Testis (tissue), 3 donors: ENCODE measurements around the gene TTC28. TPM values are rescaled to one million over a fixed set of nuclear protein-coding genes. Genes with fewer than 3 reads are reported as not detected.
"Not testable (repeated sequence)": the region's sequence is repeated elsewhere in the genome, so short reads cannot be mapped to it uniquely, and the experiment has no call there.

ENCODE experiments used
- DNase-seq: peaks from one replicate; pipeline ENCODE4 v3.0.0-alpha.2; 2019
- H3K27ac ChIP-seq, 2 donors: fragments of 200-600 bp; sonication (generic); one replicate each; pipeline ENCODE4 v1.5.1; 2019
- H3K27me3 ChIP-seq: fragments of 200-600 bp; sonication (generic); one replicate; pipeline ENCODE4 v1.5.1; 2019
- H3K36me3 ChIP-seq: fragments of 200-600 bp; sonication (generic); one replicate; pipeline ENCODE4 v1.5.1; 2017; ENCODE audit warnings: low read depth; ENCODE audit errors: missing control alignments
- H3K4me1 ChIP-seq: fragments of 200-600 bp; sonication (generic); one replicate; pipeline ENCODE4 v1.5.1; 2019
- H3K4me3 ChIP-seq, 2 donors: fragments of 200-600 bp; sonication (generic); one replicate each; pipeline ENCODE4 v1.5.1; 2017 to 2019
- H3K9me3 ChIP-seq: fragments of 200-600 bp; sonication (generic); one replicate; pipeline ENCODE4 v1.5.1; 2017
- CTCF ChIP-seq, 3 experiments: fragments of 450-650 bp in 2 of 3; fragments of 200-600 bp in 1 of 3; sonication (generic) in 1 of 3; IDR thresholded peaks; one replicate each; pipeline ENCODE4 v1.5.1; 2016 to 2019; ENCODE audit warnings: antibody characterized with exemption in 3 of 3, mild to moderate bottlenecking in 2 of 3, moderate library complexity in 1 of 3
- POLR2A ChIP-seq: fragments of 450-650 bp; IDR thresholded peaks from one replicate; pipeline ENCODE4 v1.6.1; 2017; ENCODE audit warnings: antibody characterized with exemption, mild to moderate bottlenecking, moderate library complexity
- WGBS, 2 donors: methylation state at CpG; one replicate each; pipeline ENCODE4 v1.1.5; 2018; 5-methylcytosine and 5-hydroxymethylcytosine counted together
- intact Hi-C: fragments of 100-400 bp; cut with DNase I; formaldehyde crosslinking; loops from one replicate; pipeline ENCODE4 v1.15.1; 2023; ENCODE audit warnings: low total_unique reads
- polyA plus RNA-seq: library from polyadenylated mRNA; stranded (reverse); fragments of 350-450 nt; fragmentation: Illumina TruSeq; extraction: RNeasy Lipid Tissue Mini Kit (QIAGEN cat#74804); gene quantifications from one replicate; pipeline ENCODE4 v1.2.3, GENCODE V29; 2014; ENCODE audit warnings: low read depth, low replicate concordance; ENCODE audit not compliant: insufficient read depth
- total RNA-seq, 2 donors: library from RNA; depleted of rRNA; stranded (reverse); fragments of >200 nt; gene quantifications; one replicate each; pipeline ENCODE4 v1.2.3, GENCODE V29; 2016

The TTC28 gene
- total and polyA plus RNA-seq, 3 donors from 2014 or later, result 29.4 to 121 (median 75.5) TPM

GRCh38 chr22:28096161-28096560 is 583.5 kb downstream of the TTC28 start:
- Histone ChIP-seq H3K36me3 (no peaks in the 10 kb centered on the region), H3K4me1 (no peaks in the 10 kb centered on the region), H3K9me3 (no peaks in the 10 kb centered on the region), H3K27me3 (no peaks in the 10 kb centered on the region), H3K27ac (no peak overlapping the region), H3K4me3 (no peak overlapping the region)
- DNase-seq, result no peak
- TF ChIP-seq CTCF (IDR thresholded peaks at IDR 0.05) (no peak), POLR2A (no peak)
- intact Hi-C loops, result no loop called here
- 82 to 94% methylated on average over 5 of the region's 5 CpGs for WGBS, 2 donors

- H3K4me3 ChIP-seq, result no peak overlapping the region
- no peak for DNase-seq
- intact Hi-C loops, result no loop called here
- H3K9me3 ChIP-seq, result no peaks in the 10 kb centered on the region
- H3K4me1 ChIP-seq, result no peaks in the 10 kb centered on the region
- no peaks in the 10 kb centered on the region for H3K36me3 ChIP-seq
- 89% methylated on average over 5 of the region's 5 CpGs for WGBS, 2 donors
- no peak for TF ChIP-seq CTCF (IDR thresholded peaks at IDR 0.05)
- TF ChIP-seq POLR2A, result no peak
- no peaks in the 10 kb centered on the region for H3K27me3 ChIP-seq
- H3K27ac ChIP-seq, result no peak overlapping the region
Observed at GRCh38 chr22:28095316-28096095, 584.1 kb downstream of the TTC28 start.

- H3K4me3 ChIP-seq, result no peak overlapping the region
- TF ChIP-seq POLR2A (no peak), CTCF (IDR thresholded peaks at IDR 0.05) (no peak)
- H3K27me3 ChIP-seq, result no peaks in the 10 kb centered on the region
- 92 to 96% methylated on average over 7 of the region's 7 CpGs for WGBS, 2 donors
- H3K27ac ChIP-seq, result no peak overlapping the region
- H3K9me3 ChIP-seq, result no peaks in the 10 kb centered on the region
- no peaks in the 10 kb centered on the region for H3K4me1 ChIP-seq
- H3K36me3 ChIP-seq, result no peaks in the 10 kb centered on the region
- DNase-seq, result no peak
- intact Hi-C loops, result no loop called here
Observed at GRCh38 chr22:28094771-28095170, 584.9 kb downstream of the TTC28 start.

- H3K9me3 ChIP-seq, result no peaks in the 10 kb centered on the region
- H3K27me3 ChIP-seq, result no peaks in the 10 kb centered on the region
- H3K27ac ChIP-seq, result no peak overlapping the region
- no peaks in the 10 kb centered on the region for H3K4me1 ChIP-seq
- WGBS, 2 donors, result 80 to 100% methylated on average over 1 of the region's 1 CpG
- no peaks in the 10 kb centered on the region for H3K36me3 ChIP-seq
- no peak for DNase-seq
- intact Hi-C loops, result no loop called here
- TF ChIP-seq CTCF (IDR thresholded peaks at IDR 0.05), result no peak
- no peak for TF ChIP-seq POLR2A
- no peak overlapping the region for H3K4me3 ChIP-seq
Observed at GRCh38 chr22:28093711-28094110, 585.9 kb downstream of the TTC28 start.

GRCh38 chr22:28091486-28091885 is 588.2 kb downstream of the TTC28 start:
- whole genome bisulfite sequencing, 2 donors, result 90 to 93% methylated on average over 5 to 6 of the region's 6 CpGs
- H3K27ac ChIP-seq, result no peak overlapping the region
- no peaks in the 10 kb centered on the region for H3K4me1 ChIP-seq
- no peaks in the 10 kb centered on the region for H3K27me3 ChIP-seq
- TF ChIP-seq CTCF (IDR thresholded peaks at IDR 0.05), result no peak
- TF ChIP-seq POLR2A, result no peak
- no peaks in the 10 kb centered on the region for H3K9me3 ChIP-seq
- H3K36me3 ChIP-seq, result no peaks in the 10 kb centered on the region
- no peak overlapping the region for H3K4me3 ChIP-seq
- intact Hi-C loops, result no loop called here
- no peak for DNase-seq

GRCh38 chr22:28089541-28089940 is 590.1 kb downstream of the TTC28 start:
- intact Hi-C loops, result not testable (repeated sequence)

More at GRCh38 chr22:28089541-28089940, 590.1 kb downstream of the TTC28 start:
- H3K27me3 ChIP-seq, H3K27ac ChIP-seq, H3K36me3 ChIP-seq, H3K4me1 ChIP-seq, DNase-seq, H3K9me3 ChIP-seq, H3K4me3 ChIP-seq: not testable (repeated sequence)
- 97% methylated on average over 5 of the region's 5 CpGs for WGBS, 2 donors
